B cell (primary cell): ENCODE data around the gene CES3. TPM values are rescaled to one million over a fixed set of nuclear protein-coding genes. Genes with fewer than 3 reads are reported as not detected.
"Not testable (repeated sequence)": the region's sequence is repeated elsewhere in the genome, so short reads cannot be mapped to it uniquely, and the experiment has no call there.

Experiments used
- ATAC-seq: fragments of 200-7000 bp; cut with Tn5 transposase; one replicate; pipeline ENCODE4 v1.10.0; 2021; ENCODE audit warnings: low read depth, mild to moderate bottlenecking, moderate number of reproducible peaks, moderate library complexity
- CTCF ChIA-PET: fragments of 350-600 bp; sonication (Branson Sonifier 250); formaldehyde crosslinking; loops from one replicate; lab custom pipeline; 2021; ENCODE audit warnings: antibody characterized with exemption, inconsistent platforms; lab: Charles Lee
- POLR2A ChIA-PET: fragments of 350-600 bp; sonication (Branson Sonifier 250); formaldehyde crosslinking; loops from one replicate; lab custom pipeline; 2021; ENCODE audit warnings: antibody characterized with exemption; lab: Charles Lee
- DNase-seq: peaks from one replicate; pipeline ENCODE4 v3.0.0; 2013
- H2AFZ ChIP-seq: 2 replicates; pipeline ENCODE4 v1.6.1; 2012; ENCODE audit warnings: mild to moderate bottlenecking, low read depth, low read length; ENCODE audit not compliant: insufficient read depth, poor library complexity, severe bottlenecking
- H3K27ac ChIP-seq, 2 donors: 1 replicate in 1 of 2; 2 replicates in 1 of 2; pipeline ENCODE4 v1.5.1; 2012 to 2013; ENCODE audit warnings: low read length in 2 of 2, mild to moderate bottlenecking in 2 of 2, moderate library complexity in 1 of 2
- H3K27me3 ChIP-seq, 4 experiments: fragments of 200-600 bp in 1 of 4; sonication (generic) in 1 of 4; replicated peaks in 1 of 4; 1 replicate in 2 of 4; 2 replicates in 2 of 4; pipeline versions ENCODE4 v1.6.1 to v1.7.0; 2013 to 2016; ENCODE audit warnings: low read length in 3 of 4, mild to moderate bottlenecking in 2 of 4, mixed read lengths in 1 of 4, moderate library complexity in 1 of 4; ENCODE audit not compliant: insufficient read depth in 4 of 4, control insufficient read depth in 3 of 4; ENCODE audit errors: control extremely low read depth in 1 of 4
- H3K36me3 ChIP-seq, 2 experiments: replicated peaks in 1 of 2; 1 replicate in 1 of 2; 2 replicates in 1 of 2; pipeline versions ENCODE4 v1.6.1 to v1.7.1; 2013; ENCODE audit warnings: low read length in 1 of 2; ENCODE audit not compliant: insufficient read depth in 2 of 2, control insufficient read depth in 1 of 2; ENCODE audit errors: control extremely low read depth in 1 of 2, extremely low read depth in 1 of 2
- H3K4me1 ChIP-seq, 2 donors: fragments of 200-600 bp in 1 of 2; sonication (generic) in 1 of 2; 1 replicate in 1 of 2; 2 replicates in 1 of 2; pipeline versions ENCODE4 v1.5.1 to v1.6.1; 2013 to 2017; ENCODE audit warnings: low read length in 2 of 2; ENCODE audit not compliant: control insufficient read depth in 2 of 2, insufficient read depth in 2 of 2
- H3K4me2 ChIP-seq: replicated peaks from 2 replicates; pipeline ENCODE3; 2012; ENCODE audit warnings: mild to moderate bottlenecking, low read depth, low read length; ENCODE audit not compliant: poor library complexity, severe bottlenecking
- H3K4me3 ChIP-seq, 5 experiments: fragments of 200-600 bp in 1 of 5; sonication (generic) in 1 of 5; 1 replicate in 3 of 5; 2 replicates in 2 of 5; pipeline versions ENCODE4 v1.5.1 to v1.7.0; 2011 to 2016; ENCODE audit warnings: low read length in 4 of 5, mild to moderate bottlenecking in 4 of 5, low read depth in 2 of 5, control low read depth in 1 of 5, moderate library complexity in 1 of 5; ENCODE audit not compliant: insufficient read depth in 1 of 5; ENCODE audit errors: control extremely low read depth in 1 of 5, extremely low read depth in 1 of 5
- H3K79me2 ChIP-seq: fragments of 200-600 bp; sonication (generic); one replicate; pipeline ENCODE4 v1.6.0; 2016; ENCODE audit warnings: low read length; ENCODE audit not compliant: control insufficient read depth, insufficient read depth
- H3K9ac ChIP-seq: fragments of 200-600 bp; sonication (generic); 2 replicates; pipeline ENCODE4 v1.6.1; 2017; ENCODE audit warnings: mild to moderate bottlenecking, low read length, moderate library complexity
- H3K9me3 ChIP-seq, 3 donors: one replicate each; pipeline versions ENCODE4 v1.6.1 to v1.7.1; 2013; ENCODE audit warnings: low read length in 2 of 3; ENCODE audit not compliant: control insufficient read depth in 2 of 3, insufficient read depth in 1 of 3; ENCODE audit errors: control extremely low read depth in 1 of 3
- H4K20me1 ChIP-seq: 2 replicates; pipeline ENCODE4 v1.6.0; 2012; ENCODE audit warnings: mild to moderate bottlenecking, low read length; ENCODE audit not compliant: insufficient read depth, control insufficient read depth, poor library complexity, severe bottlenecking
- H3K27ac Mint-ChIP-seq: one replicate; pipeline ENCODE4 v1.8.0; 2021; ENCODE audit warnings: mixed read lengths
- H3K27me3 Mint-ChIP-seq: one replicate; pipeline ENCODE4 v1.8.0; 2021; ENCODE audit warnings: mixed read lengths
- H3K4me1 Mint-ChIP-seq: one replicate; pipeline ENCODE4 v1.8.0; 2021; ENCODE audit warnings: mixed read lengths
- H3K4me3 Mint-ChIP-seq: one replicate; pipeline ENCODE4 v1.8.0; 2021; ENCODE audit warnings: mixed read lengths
- H3K9me3 Mint-ChIP-seq: one replicate; pipeline ENCODE4 v1.8.0; 2022; ENCODE audit warnings: mixed read lengths; ENCODE audit not compliant: insufficient read depth
- EZH2 ChIP-seq: IDR thresholded peaks from 2 replicates; pipeline ENCODE4 v1.6.1; 2012; ENCODE audit warnings: borderline replicate concordance, low read depth, mild to moderate bottlenecking, moderate library complexity, low read length; ENCODE audit not compliant: insufficient read depth, poor library complexity, severe bottlenecking
- WGBS: methylation state at CpG from one replicate; pipeline ENCODE4 v1.1.5; 2013; ENCODE audit warnings: missing lambda C conversion rate; ENCODE audit not compliant: insufficient coverage; 5-methylcytosine and 5-hydroxymethylcytosine counted together
- intact Hi-C: fragments of 100-400 bp; cut with micrococcal nuclease; formaldehyde crosslinking; loops from one replicate; pipeline ENCODE4 v1.10.0; 2022
- polyA plus RNA-seq: library from polyadenylated mRNA; depleted of rRNA; stranded (reverse); fragments of >200 nt; gene quantifications from 2 replicates; pipeline ENCODE4 v1.2.3, GENCODE V29; 2012
- total RNA-seq, 2 donors: library from RNA; stranded (reverse); fragments of 120-200 nt in 1 of 2; gene quantifications; 1 replicate in 1 of 2; 2 replicates in 1 of 2; pipeline versions ENCODE4 v1.2.3 to v1.2.4, GENCODE V29; 2013 to 2022
- TF ChIP-seq, protein P1 (sequence below): fragments of 200-600 bp; IDR thresholded peaks from one replicate; pipeline ENCODE4 v1.8.0; 2022; ENCODE audit warnings: antibody characterized with exemption, mild to moderate bottlenecking

The CES3 gene
- total and polyA plus RNA-seq, 2 donors (not counting 1 experiment from before 2014, with no cell fraction given), result 0.25 to 0.42 TPM

DNA sequence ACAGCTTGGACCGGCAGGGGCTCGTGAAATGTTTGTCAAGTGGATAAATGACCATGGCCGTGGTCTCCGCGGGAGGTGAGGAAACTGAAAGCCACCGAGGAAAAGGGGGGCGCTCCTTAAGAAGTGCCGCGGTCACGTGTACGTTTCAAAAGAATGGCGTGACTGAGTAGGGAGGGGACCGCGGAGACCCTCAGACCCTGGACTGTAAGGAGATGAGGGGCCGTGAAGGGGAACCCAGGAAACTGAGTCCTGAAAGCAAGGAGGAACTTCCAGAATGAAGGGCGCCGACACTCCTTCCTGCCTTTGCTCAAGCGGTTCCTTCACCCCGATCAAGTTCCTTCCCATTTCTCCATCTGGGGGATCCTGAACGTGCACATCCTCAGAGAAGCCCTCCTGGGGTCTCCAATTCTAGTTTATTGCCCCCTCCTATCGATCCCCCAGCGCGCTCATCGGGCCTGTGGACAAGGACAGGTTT is 26.2 kb upstream of the CES3 start:
- H3K27ac ChIP-seq, result peak overlapping the region; percentile 86 to 92
- H3K4me3 Mint-ChIP-seq, result peak overlapping the region; percentile 99
- H3K27me3 ChIP-seq, H3K27me3 Mint-ChIP-seq, ATAC-seq, H3K9me3 Mint-ChIP-seq, H3K9me3 ChIP-seq, CTCF ChIA-PET, POLR2A ChIA-PET, DNase-seq: not testable (repeated sequence)
- peak overlapping the region; percentile 96 for H2AFZ ChIP-seq
- peaks cover 26% of the 10 kb centered on the region for H3K79me2 ChIP-seq
- H3K27ac Mint-ChIP-seq, result peak overlapping the region; percentile 98
- peaks cover 24 to 33% of the 10 kb centered on the region in 2 donors for H3K4me1 ChIP-seq
- 4% methylated on average over 10 of the region's 24 CpGs for WGBS
- peak overlapping the region; percentile 95 for H3K9ac ChIP-seq
- intact Hi-C loops, result loop anchor here (1.0 to 5.0 kb wide), 2 partner anchors 12 to 53 kb away; partner anchors contain the start of gene PDP2
- peaks cover 14% of the 10 kb centered on the region for H4K20me1 ChIP-seq
- peaks cover 54% of the 10 kb centered on the region for H3K4me1 Mint-ChIP-seq
- H3K4me2 ChIP-seq, result peak overlapping the region; percentile 88
- H3K4me3 ChIP-seq, result peak overlapping the region; percentile 28 to 92 (median 90)
- H3K36me3 ChIP-seq, result peaks cover 0 to 20% of the 10 kb centered on the region in 2 experiments

DNA sequence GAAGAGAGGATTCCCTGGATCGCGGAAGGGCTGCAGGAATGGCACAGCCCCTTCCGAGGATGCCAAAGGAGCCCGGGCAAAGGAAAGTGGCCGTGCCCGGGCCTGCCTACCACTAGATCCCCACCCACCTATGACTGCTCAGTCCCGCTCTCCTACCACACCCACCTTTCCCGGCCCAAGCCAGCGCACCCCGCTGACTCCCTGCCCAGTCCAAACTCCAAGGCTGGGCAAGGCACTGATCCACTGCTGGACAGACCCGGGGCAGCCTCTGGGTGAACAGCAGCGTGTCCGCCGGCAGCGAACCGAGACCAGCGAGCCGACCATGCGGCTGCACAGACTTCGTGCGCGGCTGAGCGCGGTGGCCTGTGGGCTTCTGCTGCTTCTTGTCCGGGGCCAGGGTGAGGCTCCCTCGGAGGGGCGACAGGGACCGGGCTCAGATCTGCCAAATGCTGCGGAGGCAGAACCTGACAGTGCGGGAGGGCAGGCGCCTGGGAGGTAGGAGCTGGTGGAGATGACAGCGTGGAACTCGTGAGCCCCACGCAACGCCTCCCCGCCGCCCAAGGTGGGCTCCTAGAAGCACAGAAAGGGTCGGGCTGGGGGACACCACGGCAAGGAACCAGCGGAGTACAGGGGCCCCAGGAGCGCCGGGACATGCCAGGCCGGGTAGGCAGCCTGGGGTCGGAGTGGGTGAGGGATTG is 25.6 kb upstream of the CES3 start, which contains the start of gene CES2:
CES2 (plus strand) TSS at position 203 of the 698 bp plus-strand sequence; CDS start at position 323, 120 bp downstream.
- Histone ChIP-seq H2AFZ (peak within 1 kb of the TSS; percentile 96), H4K20me1 (peaks cover 14% of the 10 kb centered on the region), H3K4me2 (peak within 1 kb of the TSS; percentile 88), H3K79me2 (peaks cover 26% of the 10 kb centered on the region), H3K27me3 (no peaks in the 10 kb centered on the region), H3K36me3 (peaks cover 0 to 26% of the 10 kb centered on the region in 2 experiments), H3K27ac (peak within 1 kb of the TSS; percentile 86 to 92), H3K9ac (peak within 1 kb of the TSS; percentile 95), H3K4me1 (peaks cover 24 to 33% of the 10 kb centered on the region in 2 donors), H3K9me3 (no peaks in the 10 kb centered on the region), H3K4me3 (peak within 1 kb of the TSS; percentile 28 to 92 (median 90))
- 64% methylated on average over 43 of the region's 44 CpGs for WGBS
- Mint-ChIP-seq H3K27ac (peak within 1 kb of the TSS; percentile 98), H3K27me3 (no peaks in the 10 kb centered on the region), H3K9me3 (no peaks in the 10 kb centered on the region), H3K4me1 (peaks cover 54% of the 10 kb centered on the region), H3K4me3 (peak within 1 kb of the TSS; percentile 99)
- ChIA-PET POLR2A (no interaction called here), CTCF (no interaction called here)
- TF ChIP-seq, protein P1, sequence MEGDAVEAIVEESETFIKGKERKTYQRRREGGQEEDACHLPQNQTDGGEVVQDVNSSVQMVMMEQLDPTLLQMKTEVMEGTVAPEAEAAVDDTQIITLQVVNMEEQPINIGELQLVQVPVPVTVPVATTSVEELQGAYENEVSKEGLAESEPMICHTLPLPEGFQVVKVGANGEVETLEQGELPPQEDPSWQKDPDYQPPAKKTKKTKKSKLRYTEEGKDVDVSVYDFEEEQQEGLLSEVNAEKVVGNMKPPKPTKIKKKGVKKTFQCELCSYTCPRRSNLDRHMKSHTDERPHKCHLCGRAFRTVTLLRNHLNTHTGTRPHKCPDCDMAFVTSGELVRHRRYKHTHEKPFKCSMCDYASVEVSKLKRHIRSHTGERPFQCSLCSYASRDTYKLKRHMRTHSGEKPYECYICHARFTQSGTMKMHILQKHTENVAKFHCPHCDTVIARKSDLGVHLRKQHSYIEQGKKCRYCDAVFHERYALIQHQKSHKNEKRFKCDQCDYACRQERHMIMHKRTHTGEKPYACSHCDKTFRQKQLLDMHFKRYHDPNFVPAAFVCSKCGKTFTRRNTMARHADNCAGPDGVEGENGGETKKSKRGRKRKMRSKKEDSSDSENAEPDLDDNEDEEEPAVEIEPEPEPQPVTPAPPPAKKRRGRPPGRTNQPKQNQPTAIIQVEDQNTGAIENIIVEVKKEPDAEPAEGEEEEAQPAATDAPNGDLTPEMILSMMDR, result no peak
- no peak for TF ChIP-seq EZH2
- DNase-seq, result no peak
- ATAC-seq, result no peak
- intact Hi-C loops, result no loop called here
